ENCODE measurements around the gene MAP4K5.
"Not testable (repeated sequence)": the region's sequence is repeated elsewhere in the genome, so short reads cannot be mapped to it uniquely, and the experiment has no call there.

Gene MAP4K5

GRCh38 chr14:50532502-50533240, at the start of gene MAP4K5:
Gene MAP4K5 (minus strand): TSS chr14:50532569. CDS start chr14:50532049, 520 bp downstream.
- DNase-seq (ENCODE audit: low read depth in 2 of 2) = peak; percentile 85

- no peak for DNase-seq (ENCODE audit: low read depth in 2 of 2)
These were observed 46.1 kb upstream of the MAP4K5 start for GRCh38 chr14:50578433-50578832.

- DNase-seq (ENCODE audit: low read depth in 2 of 2) = no peak
These were observed 45.6 kb upstream of the MAP4K5 start for GRCh38 chr14:50577982-50578381.

GRCh38 chr14:50575769-50576168, 43.4 kb upstream of the MAP4K5 start:
- no peak for DNase-seq (ENCODE audit: low read depth in 2 of 2)

- DNase-seq (ENCODE audit: low read depth in 2 of 2) = no peak
These were observed 41.5 kb upstream of the MAP4K5 start for GRCh38 chr14:50573862-50574261.

GRCh38 chr14:50569714-50570274, 37.4 kb upstream of the MAP4K5 start:
- DNase-seq (ENCODE audit: low read depth in 2 of 2) = no peak

GRCh38 chr14:50562841-50563240, 30.5 kb upstream of the MAP4K5 start:
- DNase-seq (ENCODE audit: low read depth in 2 of 2) = no peak

- DNase-seq (ENCODE audit: low read depth in 2 of 2) = peak; percentile 48 to 56
These were observed 28.5 kb upstream of the MAP4K5 start for GRCh38 chr14:50560931-50561285.

GRCh38 chr14:50559990-50560930, 27.9 kb upstream of the MAP4K5 start, which contains the start of gene ATL1:
Gene ATL1 (plus strand): TSS chr14:50560145. CDS start chr14:50560266, 121 bp downstream.
- DNase-seq (ENCODE audit: low read depth in 2 of 2) = peak; percentile 14 to 23

GRCh38 chr14:50552796-50553195, 20.4 kb upstream of the MAP4K5 start:
- DNase-seq (ENCODE audit: low read depth in 2 of 2) = not testable (repeated sequence)

- DNase-seq (ENCODE audit: low read depth in 2 of 2) = no peak
These were observed 19.5 kb upstream of the MAP4K5 start for GRCh38 chr14:50551877-50552276.

GRCh38 chr14:50550294-50550693, 17.9 kb upstream of the MAP4K5 start:
- DNase-seq (ENCODE audit: low read depth in 2 of 2) = no peak

- DNase-seq (ENCODE audit: low read depth in 2 of 2) = no peak
These were observed 13.2 kb upstream of the MAP4K5 start for GRCh38 chr14:50545618-50546017.

GRCh38 chr14:50544911-50545310, 12.5 kb upstream of the MAP4K5 start:
- no peak for DNase-seq (ENCODE audit: low read depth in 2 of 2)

GRCh38 chr14:50542941-50543418, 10.6 kb upstream of the MAP4K5 start:
- no peak for DNase-seq (ENCODE audit: low read depth in 2 of 2)

- no peak for DNase-seq (ENCODE audit: low read depth in 2 of 2)
These were observed 8.8 kb upstream of the MAP4K5 start for GRCh38 chr14:50541159-50541567.

- DNase-seq (ENCODE audit: low read depth in 2 of 2) = no peak
These were observed 6.7 kb upstream of the MAP4K5 start for GRCh38 chr14:50539051-50539450.

- DNase-seq (ENCODE audit: low read depth in 2 of 2) = not testable (repeated sequence)
These were observed 5.7 kb upstream of the MAP4K5 start for GRCh38 chr14:50538034-50538433.

GRCh38 chr14:50534997-50535396, 2.6 kb upstream of the MAP4K5 start:
- DNase-seq (ENCODE audit: low read depth in 2 of 2) = no peak

GRCh38 chr14:50534416-50534815, 2.0 kb upstream of the MAP4K5 start:
- no peak for DNase-seq (ENCODE audit: low read depth in 2 of 2)

- DNase-seq (ENCODE audit: low read depth in 2 of 2) = no peak
These were observed 1.4 kb upstream of the MAP4K5 start for GRCh38 chr14:50533806-50534205.

GRCh38 chr14:50533241-50533705, 904 bp upstream of the MAP4K5 start:
- DNase-seq (ENCODE audit: low read depth in 2 of 2) = no peak
